LNCaP clone FGC (cell line): ENCODE measurements around the gene PRTN3.
"Not testable (repeated sequence)": the region's sequence is repeated elsewhere in the genome, so short reads cannot be mapped to it uniquely, and the experiment has no call there.

ENCODE experiments used
- DNase-seq: peaks from one replicate; pipeline ENCODE4 v3.0.0-alpha.2; 2011; ENCODE audit warnings: low read depth
- H3K4me3 ChIP-seq: 2 replicates; pipeline ENCODE4 v1.5.1; 2011; ENCODE audit warnings: mild to moderate bottlenecking, low read depth, low read length, control low read depth
- CTCF ChIP-seq: IDR thresholded peaks from 2 replicates; pipeline ENCODE4 v1.5.1; 2012; ENCODE audit warnings: mild to moderate bottlenecking; ENCODE audit not compliant: control insufficient read depth, insufficient read depth; ENCODE audit errors: extremely low read depth

Gene PRTN3

GRCh38 chr19:845707-846521 lies 5.1 kb downstream of the PRTN3 start:
- no peak for DNase-seq
- H3K4me3 ChIP-seq: no peak overlapping the region
- no peak for TF ChIP-seq CTCF

- no peak overlapping the region for H3K4me3 ChIP-seq
- TF ChIP-seq CTCF: no peak
- no peak for DNase-seq
Observed at GRCh38 chr19:848386-848921, 7.7 kb downstream of the PRTN3 start.

DNA sequence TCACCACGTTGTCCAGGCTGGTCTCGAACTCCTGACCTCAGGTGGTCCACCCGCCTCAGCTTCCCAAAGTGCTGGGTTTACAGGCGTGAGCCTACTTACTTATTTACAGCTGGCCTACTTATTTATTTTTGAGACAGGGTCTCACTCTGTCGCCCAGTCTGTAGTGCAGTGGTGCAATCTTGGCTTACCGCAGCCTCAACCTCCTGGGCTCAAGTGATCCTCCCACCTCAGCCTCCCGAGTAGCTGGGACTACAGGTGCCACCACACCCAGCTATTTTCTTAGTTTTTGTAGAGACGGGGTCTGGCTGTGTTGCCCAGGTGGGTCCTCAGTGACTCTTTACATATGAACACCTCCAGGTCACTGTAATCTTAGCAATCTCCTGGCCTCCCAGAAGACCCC lies 8.4 kb downstream of the PRTN3 start:
- not testable (repeated sequence) for DNase-seq, H3K4me3 ChIP-seq

GRCh38 chr19:850221-850978 lies 9.6 kb downstream of the PRTN3 start:
- H3K4me3 ChIP-seq: no peak overlapping the region
- TF ChIP-seq CTCF: no peak
- peak; percentile 63 for DNase-seq

DNA sequence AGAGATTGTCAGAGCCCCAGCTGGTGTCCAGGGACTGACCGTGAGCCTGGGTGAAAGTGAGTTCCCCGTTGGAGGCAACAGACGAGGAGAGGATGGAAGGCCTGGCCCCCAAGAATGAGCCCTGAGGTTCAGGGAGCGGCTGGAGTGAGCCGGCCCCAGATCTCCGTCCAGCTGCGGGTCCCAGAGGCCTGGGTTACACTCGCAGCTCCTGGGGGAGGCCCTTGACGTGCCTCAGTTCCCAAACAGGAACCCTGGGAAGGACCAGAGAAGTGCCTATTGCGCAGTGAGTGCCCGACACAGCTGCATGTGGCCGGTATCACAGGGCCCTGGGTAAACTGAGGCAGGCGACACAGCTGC lies 10.2 kb downstream of the PRTN3 start:
- DNase-seq: no peak
- H3K4me3 ChIP-seq: no peak overlapping the region
- no peak for TF ChIP-seq CTCF

- no peak for DNase-seq
- no peak within 1 kb of the TSS for H3K4me3 ChIP-seq
- TF ChIP-seq CTCF: no peak
Observed at GRCh38 chr19:852136-853013, 11.6 kb downstream of the PRTN3 start, which contains the start of gene ELANE. TSS of gene ELANE (plus strand) at chr19:852303. CDS start at chr19:852329, 26 bp downstream.
